OCI-LY1 (cell line): ENCODE measurements around the gene MYORG.

Source experiments
- H2AFZ ChIP-seq: fragments of 200-600 bp; sonication (generic), shearing (Covaris generic); 2 replicates; pipeline ENCODE4 v1.6.0; 2014; ENCODE audit warnings: antibody characterized with exemption, mild to moderate bottlenecking, low read length
- H3F3A ChIP-seq: fragments of 200-600 bp; sonication (generic), shearing (Covaris generic); 2 replicates; pipeline ENCODE4 v1.6.0; 2014; ENCODE audit warnings: mild to moderate bottlenecking, antibody characterized with exemption, low read length, moderate library complexity; ENCODE audit not compliant: insufficient read depth
- H3K27ac ChIP-seq: fragments of 200-600 bp; sonication (generic); 2 replicates; pipeline ENCODE4 v1.5.1; 2014; ENCODE audit warnings: low read length, mixed run types, mild to moderate bottlenecking, low read depth; ENCODE audit not compliant: poor library complexity, severe bottlenecking
- H3K27me3 ChIP-seq: fragments of 200-600 bp; sonication (generic); 2 replicates; pipeline ENCODE4 v1.6.0; 2014; ENCODE audit warnings: antibody characterized with exemption, mild to moderate bottlenecking, low read length, moderate library complexity; ENCODE audit not compliant: insufficient read depth
- H3K36me3 ChIP-seq: fragments of 200-600 bp; sonication (generic); 2 replicates; pipeline ENCODE4 v1.6.1; 2014; ENCODE audit warnings: mild to moderate bottlenecking, antibody characterized with exemption, low read length, moderate library complexity, mixed read lengths; ENCODE audit not compliant: insufficient read depth
- H3K4me1 ChIP-seq: fragments of 200-600 bp; sonication (generic); 2 replicates; pipeline ENCODE4 v1.5.1; 2014; ENCODE audit warnings: mild to moderate bottlenecking, low read length, moderate library complexity; ENCODE audit not compliant: insufficient read depth, severe bottlenecking
- H3K4me2 ChIP-seq: fragments of 200-600 bp; sonication (generic), shearing (Covaris generic); 2 replicates; pipeline ENCODE4 v1.6.1; 2014; ENCODE audit warnings: low read length
- H3K4me3 ChIP-seq: fragments of 200-600 bp; sonication (generic); 2 replicates; pipeline ENCODE4 v1.5.1; 2014; ENCODE audit warnings: low read length, low read depth, mild to moderate bottlenecking, mixed read lengths; ENCODE audit not compliant: poor library complexity, severe bottlenecking
- H3K79me2 ChIP-seq: fragments of 200-600 bp; shearing (Covaris generic); 2 replicates; pipeline ENCODE4 v1.6.1; 2016; ENCODE audit warnings: mixed run types, low read length, mixed read lengths; ENCODE audit not compliant: insufficient read depth
- H3K9ac ChIP-seq: fragments of 200-600 bp; sonication (generic), shearing (Covaris generic); 2 replicates; pipeline ENCODE4 v1.6.1; 2014; ENCODE audit warnings: mild to moderate bottlenecking, low read length, mixed read lengths
- H3K9me2 ChIP-seq: fragments of 200-600 bp; sonication (generic), shearing (Covaris generic); 2 replicates; pipeline ENCODE4 v1.6.1; 2014; ENCODE audit warnings: low read depth, mild to moderate bottlenecking, low read length, mixed read lengths
- H3K9me3 ChIP-seq: fragments of 200-600 bp; shearing (Covaris generic); 2 replicates; pipeline ENCODE4 v1.6.1; 2014; ENCODE audit warnings: low read length, mixed read lengths
- H4K20me1 ChIP-seq: fragments of 200-600 bp; sonication (generic), shearing (Covaris generic); 2 replicates; pipeline ENCODE4 v1.6.0; 2016; ENCODE audit warnings: mild to moderate bottlenecking, low read length; ENCODE audit not compliant: insufficient read depth
- CTCF ChIP-seq: fragments of 200-600 bp; sonication (generic), shearing (Covaris generic); IDR thresholded peaks from 2 replicates; pipeline ENCODE4 v1.5.1; 2017; ENCODE audit warnings: mild to moderate bottlenecking, antibody characterized with exemption, low read length, moderate library complexity, mixed read lengths
- EZH2 ChIP-seq: fragments of 200-600 bp; sonication (generic), shearing (Covaris generic); IDR thresholded peaks from 2 replicates; pipeline ENCODE4 v1.8.0; 2017; ENCODE audit warnings: borderline replicate concordance, mixed run types, mild to moderate bottlenecking, antibody characterized with exemption, low read length, moderate library complexity, mixed read lengths

MYORG gene

GRCh38 chr9:34403554-34404380, 27.1 kb upstream of the MYORG start:
- Histone ChIP-seq H3K9me3 (no peaks in the 10 kb centered on the region), H3K4me2 (no peak overlapping the region), H3K9ac (no peak overlapping the region), H3K9me2 (no peaks in the 10 kb centered on the region), H3K4me3 (no peak overlapping the region), H3K79me2 (no peaks in the 10 kb centered on the region), H2AFZ (no peak overlapping the region), H3K4me1 (no peaks in the 10 kb centered on the region), H3K27ac (no peak overlapping the region), H4K20me1 (no peaks in the 10 kb centered on the region), H3K36me3 (no peaks in the 10 kb centered on the region), H3F3A (no peaks in the 10 kb centered on the region), H3K27me3 (no peaks in the 10 kb centered on the region)
- TF ChIP-seq CTCF (peak; percentile 99), EZH2 (no peak)

- Histone ChIP-seq H3K4me2 (no peak overlapping the region), H4K20me1 (no peaks in the 10 kb centered on the region), H3K9me2 (no peaks in the 10 kb centered on the region), H2AFZ (no peak overlapping the region), H3K79me2 (no peaks in the 10 kb centered on the region), H3K36me3 (no peaks in the 10 kb centered on the region), H3K4me1 (no peaks in the 10 kb centered on the region), H3K4me3 (no peak overlapping the region), H3F3A (no peaks in the 10 kb centered on the region), H3K9ac (no peak overlapping the region), H3K9me3 (no peaks in the 10 kb centered on the region), H3K27me3 (no peaks in the 10 kb centered on the region), H3K27ac (no peak overlapping the region)
- TF ChIP-seq EZH2 (no peak), CTCF (no peak)
These were observed 24.2 kb upstream of the MYORG start for GRCh38 chr9:34400686-34401602.

DNA sequence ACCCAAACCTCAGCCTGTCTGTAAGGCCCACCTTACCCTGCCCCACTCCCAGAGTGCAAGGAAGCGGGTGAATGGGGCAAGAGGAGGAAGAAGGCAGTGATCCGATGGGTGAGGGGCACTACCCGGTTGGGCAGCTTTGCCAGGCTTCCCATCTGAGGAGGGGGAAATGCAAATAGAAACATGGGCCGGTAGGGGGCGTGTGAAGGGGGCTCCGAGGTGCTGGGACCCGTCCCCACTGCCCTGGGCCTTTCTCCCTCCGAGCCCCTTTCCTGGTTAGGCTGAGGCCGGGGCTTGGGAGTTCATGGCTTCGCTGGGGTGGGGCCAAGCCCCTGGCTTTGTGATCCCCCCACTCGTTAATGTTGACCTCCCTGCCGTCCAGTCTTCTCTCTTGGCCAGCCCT, 23.6 kb upstream of the MYORG start:
- no peaks in the 10 kb centered on the region for H3K79me2 ChIP-seq
- no peak overlapping the region for H3K27ac ChIP-seq
- TF ChIP-seq EZH2 (no peak), CTCF (no peak)
- no peaks in the 10 kb centered on the region for H3K9me3 ChIP-seq
- no peaks in the 10 kb centered on the region for H3K27me3 ChIP-seq
- H3K36me3 ChIP-seq: no peaks in the 10 kb centered on the region
- no peak overlapping the region for H3K4me3 ChIP-seq
- H4K20me1 ChIP-seq: no peaks in the 10 kb centered on the region
- no peak overlapping the region for H3K4me2 ChIP-seq
- H3K9ac ChIP-seq: no peak overlapping the region
- H3K9me2 ChIP-seq: no peaks in the 10 kb centered on the region
- no peaks in the 10 kb centered on the region for H3K4me1 ChIP-seq
- H3F3A ChIP-seq: no peaks in the 10 kb centered on the region
- H2AFZ ChIP-seq: no peak overlapping the region
